HG03378 (cell line): ENCODE results near the gene ZNRF2.
A peak's percentile ranks its signal among the peaks of the same experiment; 100 is the strongest.
"Not testable (repeated sequence)": the region's sequence is repeated elsewhere in the genome, so short reads cannot be mapped to it uniquely, and the experiment has no call there.

Experiments
- ATAC-seq: cut with Tn5 transposase; IDR thresholded peaks from one replicate; pipeline ENCODE4 v1.9.1; 2021; ENCODE audit warnings: mild to moderate bottlenecking, moderate library complexity; ENCODE audit not compliant: unreplicated experiment

The ZNRF2 gene

DNA sequence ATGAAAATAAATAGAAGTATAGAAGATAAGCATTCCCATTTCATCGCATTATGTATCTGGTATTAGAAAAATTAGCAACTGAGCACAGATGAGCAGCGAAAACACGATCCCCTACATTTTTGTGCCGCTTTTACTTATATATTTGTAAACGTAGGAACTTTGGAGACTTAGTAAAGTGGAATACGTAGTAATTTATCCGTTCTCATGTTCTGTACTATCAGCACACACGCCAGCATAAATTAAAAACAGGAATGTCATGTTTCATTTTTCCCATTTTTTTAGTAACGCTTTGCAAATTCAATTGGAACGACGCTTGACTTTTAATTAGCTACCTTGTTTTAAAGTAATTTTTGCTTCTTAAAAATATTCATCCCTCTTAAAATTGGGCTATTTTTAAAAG is 2.4 kb downstream of the ZNRF2 start:
- ATAC-seq, result no peak

DNA sequence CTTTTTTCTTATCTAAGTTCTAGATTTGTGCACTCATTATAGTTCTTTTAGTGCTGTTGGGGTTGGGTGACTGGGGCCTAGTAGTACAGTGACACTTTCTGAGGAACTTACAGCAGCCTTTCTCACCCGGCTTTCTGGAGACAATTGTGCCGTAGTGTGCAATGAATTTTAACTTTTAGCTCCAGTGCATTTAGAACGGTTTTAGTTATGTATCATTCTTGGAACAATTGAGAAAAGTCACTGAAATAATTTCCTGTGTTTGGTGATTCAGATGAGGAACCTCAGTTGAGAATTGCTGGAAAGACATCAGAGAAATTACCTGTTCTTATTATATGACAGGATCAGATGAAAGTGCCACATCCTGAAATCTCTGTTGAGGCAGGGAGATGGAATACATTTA is 3.2 kb downstream of the ZNRF2 start:
- not testable (repeated sequence) for ATAC-seq

DNA sequence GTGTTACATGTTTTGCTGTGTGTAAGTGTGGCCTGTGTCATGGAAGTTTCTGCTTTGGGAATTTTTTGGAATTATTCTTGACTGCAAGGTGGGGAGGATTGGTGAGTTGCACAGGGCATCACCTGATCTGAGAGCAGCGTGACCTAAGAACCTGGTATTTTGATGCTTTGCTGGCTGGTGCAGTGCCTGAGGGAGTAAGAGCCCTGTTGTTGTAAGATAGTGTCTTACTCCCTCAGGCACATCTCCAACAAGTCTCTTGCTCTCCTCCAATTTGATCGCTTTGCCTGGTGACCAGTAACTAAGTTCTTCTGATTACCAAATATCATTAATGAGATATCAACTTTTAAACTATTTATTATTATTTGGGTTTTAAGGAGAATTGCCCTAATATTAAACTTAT is 5.2 kb downstream of the ZNRF2 start:
- not testable (repeated sequence) for ATAC-seq

DNA sequence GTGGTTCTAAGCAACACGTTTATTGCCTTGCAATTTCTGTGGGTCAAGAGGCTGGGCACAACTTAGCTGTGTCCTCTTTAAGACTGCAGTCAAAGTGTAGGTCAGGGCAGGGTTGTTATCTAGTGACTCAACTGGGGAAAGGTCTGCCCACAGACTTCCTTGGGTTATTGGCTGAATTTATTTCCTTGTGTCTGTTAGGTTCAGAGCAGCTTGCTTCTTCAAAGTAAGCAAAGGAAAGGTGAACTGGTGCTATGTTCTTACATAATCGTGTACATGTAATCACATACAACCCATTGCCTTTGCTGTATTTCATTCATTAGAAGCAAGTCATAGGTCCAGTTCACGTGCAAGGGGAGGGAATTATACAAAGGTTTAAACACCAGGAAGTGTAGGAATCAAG is 5.9 kb downstream of the ZNRF2 start:
- peak; percentile 55 for ATAC-seq

DNA sequence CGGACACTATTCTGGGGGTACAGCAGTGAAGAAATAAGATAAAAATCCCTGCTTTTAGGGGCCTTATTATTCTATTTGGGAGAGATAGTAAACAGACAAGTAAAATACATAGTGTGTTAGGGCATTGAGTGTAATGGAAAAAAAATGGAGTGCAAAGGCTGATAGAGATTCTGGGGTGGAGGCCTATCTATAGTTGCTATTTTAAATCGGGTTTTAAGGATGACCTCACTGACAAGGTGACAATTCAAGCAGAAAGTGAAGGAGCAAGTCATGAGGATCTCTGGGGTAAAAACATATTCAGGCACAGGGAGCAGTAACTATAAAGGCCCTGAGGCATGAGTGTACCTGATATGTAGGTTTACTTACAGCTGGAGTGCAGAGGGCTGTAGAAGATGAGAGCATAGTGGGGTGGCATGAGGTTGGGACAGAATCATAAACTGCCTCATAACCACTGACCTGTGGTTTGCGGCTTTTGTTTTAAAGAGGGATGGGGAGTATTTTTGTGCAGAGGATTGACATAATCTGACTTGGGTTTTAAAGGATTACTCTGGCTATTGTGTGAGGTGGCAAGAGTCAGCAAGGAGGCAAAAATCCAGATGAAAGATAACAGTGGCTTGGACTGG is 8.1 kb downstream of the ZNRF2 start:
- not testable (repeated sequence) for ATAC-seq

DNA sequence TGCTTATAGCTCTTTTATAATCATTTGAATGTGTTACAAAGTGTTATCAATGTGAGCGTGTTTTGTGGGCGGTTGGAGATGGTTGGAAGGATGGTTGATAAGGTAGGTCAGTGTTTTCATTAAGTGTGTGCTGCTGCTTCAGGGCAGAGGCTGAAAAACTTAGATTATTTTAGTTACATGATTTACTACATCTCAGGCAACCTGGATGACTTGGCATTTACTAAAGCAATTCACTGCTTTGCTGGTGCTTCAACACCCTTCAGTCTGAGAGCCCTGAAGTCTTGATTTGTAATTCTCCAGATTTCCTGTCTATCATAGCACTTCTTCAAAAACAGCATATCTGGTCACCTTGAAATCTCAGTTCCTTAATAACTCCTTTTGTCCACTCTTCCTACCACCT is 11.9 kb downstream of the ZNRF2 start:
- ATAC-seq, result not testable (repeated sequence)

DNA sequence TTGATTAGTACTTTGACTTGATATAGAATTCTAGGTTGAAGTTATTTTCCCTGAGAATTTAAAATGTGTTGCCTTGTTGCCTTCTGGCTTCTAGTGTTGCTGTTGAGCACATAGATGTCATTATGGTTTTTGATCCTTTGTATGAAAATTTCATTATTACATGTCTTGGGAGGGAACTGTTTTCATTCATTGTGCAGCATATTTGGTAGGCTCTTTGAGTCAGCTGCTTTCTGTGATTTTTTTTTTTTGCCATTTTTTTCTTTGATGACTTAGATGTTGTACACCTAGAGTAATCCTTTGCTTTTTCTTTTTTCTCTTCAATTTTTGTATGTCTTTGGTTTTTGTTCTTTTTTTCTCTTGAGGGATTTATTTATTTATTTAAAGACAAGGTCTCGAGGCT is 13.1 kb downstream of the ZNRF2 start:
- not testable (repeated sequence) for ATAC-seq

DNA sequence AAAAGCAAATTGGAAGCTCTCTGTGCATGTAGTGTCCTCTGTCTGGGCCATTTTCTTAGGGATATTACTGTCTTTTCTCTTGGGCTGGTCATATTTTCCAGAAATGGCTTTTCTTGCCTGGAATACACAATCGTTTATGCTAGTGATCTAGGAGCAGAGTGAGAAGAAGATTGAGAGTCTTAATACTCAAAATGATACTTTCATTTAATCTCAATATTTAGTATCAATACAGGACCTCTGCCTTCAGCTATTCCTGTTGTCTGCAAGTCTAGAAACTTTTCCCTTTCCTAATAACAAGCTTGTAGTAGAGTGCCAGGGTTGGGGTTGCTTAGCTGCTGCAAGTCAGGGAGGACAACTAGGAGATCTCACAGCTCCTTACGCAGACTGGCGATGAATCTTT is 14.0 kb downstream of the ZNRF2 start:
- ATAC-seq, result not testable (repeated sequence)

DNA sequence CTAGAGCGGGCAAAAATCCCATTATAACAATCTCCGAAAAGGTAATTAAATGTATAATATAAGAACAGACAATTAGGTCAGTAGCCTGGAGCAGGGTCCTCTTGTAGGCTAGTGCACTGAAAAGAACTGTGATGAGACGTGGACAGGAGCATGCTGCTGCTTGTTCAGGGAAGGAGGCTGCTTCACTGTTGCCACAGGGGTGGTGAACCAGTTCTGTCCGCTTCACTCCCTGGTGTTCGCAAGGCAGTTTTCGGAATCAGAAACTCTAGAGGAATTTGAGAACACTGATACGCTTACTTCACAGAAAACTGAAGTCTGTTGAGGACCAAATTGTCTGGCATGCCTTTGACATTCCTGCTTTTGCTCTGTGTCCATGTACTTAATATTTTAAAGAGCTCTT is 17.4 kb downstream of the ZNRF2 start:
- no peak for ATAC-seq

DNA sequence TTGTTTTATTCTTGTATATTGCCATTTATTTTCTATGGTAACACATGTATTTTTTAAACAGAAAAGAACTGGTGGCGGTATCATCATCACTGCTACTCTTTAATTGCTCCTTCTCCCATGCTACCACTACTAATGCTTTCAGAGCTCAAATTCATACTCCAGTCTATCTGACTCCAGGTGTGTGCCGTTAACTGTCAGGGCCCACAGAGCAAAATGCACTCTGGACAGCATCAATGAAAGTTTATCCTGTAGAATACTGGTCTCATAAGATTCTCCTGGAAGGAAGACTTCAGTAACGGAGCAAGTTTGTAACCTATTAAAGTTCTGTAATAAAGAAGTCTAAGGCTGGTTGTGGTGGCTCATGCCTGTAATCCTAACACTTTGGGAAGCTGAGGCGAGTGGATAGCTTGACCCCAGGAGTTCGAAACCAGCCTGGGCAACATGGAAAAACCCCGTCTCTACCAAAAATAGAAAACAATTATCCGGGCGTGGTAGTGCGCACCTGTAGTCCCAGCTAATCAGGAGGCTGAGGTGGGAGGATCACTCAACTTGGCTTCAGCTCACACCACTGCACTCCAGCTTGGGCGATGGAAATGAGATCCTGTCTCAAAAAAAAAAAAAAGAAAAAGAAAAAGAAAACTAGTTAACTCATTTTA is 18.4 kb downstream of the ZNRF2 start:
- no peak for ATAC-seq

DNA sequence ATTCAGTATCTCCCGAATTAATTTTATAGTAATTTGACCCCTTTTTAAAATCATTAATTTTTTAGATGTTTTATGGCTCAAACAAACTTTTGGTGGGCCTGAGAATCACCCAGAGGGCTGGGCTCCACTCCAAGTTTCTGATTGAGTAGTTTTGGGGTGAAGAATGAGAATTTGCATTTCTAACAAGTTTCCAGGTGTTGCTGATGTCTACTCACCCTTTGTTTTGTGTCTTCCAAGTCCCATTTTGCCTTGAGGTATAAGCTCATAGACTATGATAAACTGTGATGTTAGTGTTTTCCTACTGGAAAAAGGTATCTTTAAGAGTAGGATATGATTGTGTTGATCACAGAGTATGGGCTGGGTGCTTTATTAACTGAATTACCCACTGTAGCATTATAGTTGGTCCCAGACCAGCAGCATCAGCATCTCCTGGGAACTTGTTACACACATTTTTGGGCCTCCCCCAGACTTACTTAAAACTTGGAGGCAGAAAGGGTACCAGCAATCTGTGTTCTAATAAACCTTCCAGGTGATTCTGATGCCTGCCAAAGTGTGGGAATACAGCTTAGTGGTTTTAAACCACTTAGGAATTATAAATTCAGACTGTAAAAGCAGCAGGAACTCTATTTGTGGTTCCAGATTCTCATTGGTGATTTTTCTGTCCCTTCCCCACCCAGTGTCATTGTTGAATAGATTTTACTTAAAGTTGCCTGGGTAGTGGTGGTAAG is 19.1 kb downstream of the ZNRF2 start:
- ATAC-seq, result peak; percentile 75

DNA sequence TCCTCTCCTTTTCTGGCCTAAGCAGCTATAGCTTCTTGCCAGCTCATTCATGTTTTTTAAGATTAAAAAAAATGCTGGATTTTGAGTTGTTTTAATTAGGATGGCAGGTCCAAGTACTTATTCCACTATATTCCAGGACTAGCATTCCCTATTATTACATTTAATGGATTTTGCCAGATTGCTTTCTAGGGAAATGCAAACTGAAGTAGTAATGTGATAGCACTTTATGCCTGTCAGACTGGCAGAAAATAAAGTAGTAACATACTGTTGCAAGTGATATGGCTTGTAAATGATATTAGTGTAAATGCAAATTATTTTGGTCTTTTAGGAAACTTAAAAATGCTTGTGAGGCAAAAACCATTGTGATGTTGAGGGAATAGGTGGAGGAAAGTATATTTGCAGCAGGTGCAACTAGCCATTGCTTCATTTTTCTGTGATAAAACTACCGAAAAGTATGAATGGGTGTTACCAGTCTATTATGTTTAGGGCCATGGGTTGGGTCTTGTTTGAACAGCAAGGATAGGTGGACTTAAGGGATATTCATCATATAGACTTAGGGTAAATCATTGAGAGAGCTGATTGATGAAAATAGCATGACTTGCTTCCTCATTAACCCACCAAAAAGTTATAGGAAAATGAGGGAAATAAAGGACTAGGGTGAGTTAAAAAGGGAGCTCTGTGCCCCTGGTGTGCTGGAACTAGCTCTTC is 19.9 kb downstream of the ZNRF2 start:
- ATAC-seq, result no peak

DNA sequence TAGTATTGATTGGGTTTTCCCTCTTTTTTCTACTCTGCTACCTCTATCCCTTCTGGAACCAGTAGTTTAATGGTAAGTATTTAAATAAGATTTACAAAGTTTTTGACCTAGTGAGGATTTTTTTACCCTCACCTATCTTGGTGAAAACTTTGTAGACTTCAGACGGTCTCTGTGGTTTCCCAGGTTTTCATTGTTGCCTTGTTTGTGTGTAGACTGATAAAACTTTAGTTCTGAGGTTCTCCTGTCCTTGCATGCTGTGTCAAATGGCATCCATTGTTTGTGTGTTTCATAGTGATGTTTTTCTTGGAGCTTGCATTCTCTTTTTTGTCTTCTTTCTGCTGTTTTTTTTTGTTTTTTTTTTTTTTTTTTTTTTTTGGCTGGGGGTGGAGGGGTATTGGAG is 22.6 kb downstream of the ZNRF2 start:
- ATAC-seq, result no peak

DNA sequence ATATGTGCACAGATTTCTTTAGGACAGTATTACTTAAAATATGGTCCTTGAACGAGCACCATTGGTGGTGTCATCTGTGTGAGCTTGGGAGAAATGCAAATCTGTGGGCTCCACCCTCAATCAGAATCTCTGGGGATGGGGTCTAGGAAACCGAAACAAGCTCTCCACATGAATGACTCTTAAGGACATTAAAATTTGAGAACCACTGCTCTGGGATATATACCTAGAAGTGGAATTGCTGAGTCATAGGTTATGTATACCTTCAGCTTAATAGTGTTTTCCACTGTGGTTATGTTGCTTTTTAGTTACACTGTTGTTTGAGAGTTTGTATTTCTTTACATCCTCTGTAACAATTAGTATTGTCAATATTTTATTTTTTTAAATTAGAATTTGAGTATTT is 24.0 kb downstream of the ZNRF2 start:
- ATAC-seq, result peak; percentile 57

DNA sequence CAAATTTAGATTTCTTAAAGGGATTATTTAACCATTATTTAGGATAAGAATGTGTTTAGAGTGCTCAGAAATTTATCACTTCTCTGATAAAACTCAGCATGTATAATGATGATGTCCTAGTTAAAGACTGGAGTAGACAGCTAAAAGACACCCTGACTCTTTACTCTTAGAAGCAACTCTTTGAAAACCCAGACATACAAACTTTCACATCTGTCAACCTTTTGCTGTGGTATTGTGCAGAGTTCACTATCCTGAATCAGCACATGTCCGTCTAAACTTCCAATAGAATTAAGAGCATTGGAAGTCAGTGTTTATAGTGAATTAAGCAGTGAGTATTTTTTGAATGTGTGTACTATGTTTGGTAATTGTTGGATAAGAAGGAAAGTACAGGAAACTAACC is 24.9 kb downstream of the ZNRF2 start:
- no peak for ATAC-seq

DNA sequence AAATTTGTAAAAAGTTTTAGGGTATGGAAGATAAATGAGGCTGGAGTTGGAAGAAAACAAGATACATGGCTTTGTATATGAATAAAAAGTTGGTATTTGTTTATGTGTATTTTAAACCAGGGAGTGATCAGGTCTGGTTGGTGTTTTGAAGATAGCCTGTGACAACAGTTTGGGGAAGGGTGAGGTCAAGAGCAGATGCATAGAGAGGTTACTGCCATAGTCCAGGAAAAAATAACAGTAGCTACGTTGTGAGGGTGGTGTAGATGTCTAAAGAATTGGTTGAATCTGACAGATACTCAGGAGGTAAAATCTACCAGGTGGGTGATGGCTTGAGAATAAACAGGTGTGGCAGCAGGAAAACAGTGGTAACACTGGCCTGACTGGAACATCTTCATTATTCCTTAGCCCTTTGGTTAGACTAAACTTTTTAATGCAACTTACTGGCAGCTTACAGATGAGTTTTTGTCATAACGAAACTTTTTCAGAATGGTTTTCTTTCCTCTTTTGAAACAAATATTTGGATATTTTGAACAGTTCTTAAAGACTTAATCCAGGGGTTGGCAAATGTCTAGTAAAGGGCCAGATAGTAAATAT is 25.5 kb downstream of the ZNRF2 start:
- no peak for ATAC-seq

DNA sequence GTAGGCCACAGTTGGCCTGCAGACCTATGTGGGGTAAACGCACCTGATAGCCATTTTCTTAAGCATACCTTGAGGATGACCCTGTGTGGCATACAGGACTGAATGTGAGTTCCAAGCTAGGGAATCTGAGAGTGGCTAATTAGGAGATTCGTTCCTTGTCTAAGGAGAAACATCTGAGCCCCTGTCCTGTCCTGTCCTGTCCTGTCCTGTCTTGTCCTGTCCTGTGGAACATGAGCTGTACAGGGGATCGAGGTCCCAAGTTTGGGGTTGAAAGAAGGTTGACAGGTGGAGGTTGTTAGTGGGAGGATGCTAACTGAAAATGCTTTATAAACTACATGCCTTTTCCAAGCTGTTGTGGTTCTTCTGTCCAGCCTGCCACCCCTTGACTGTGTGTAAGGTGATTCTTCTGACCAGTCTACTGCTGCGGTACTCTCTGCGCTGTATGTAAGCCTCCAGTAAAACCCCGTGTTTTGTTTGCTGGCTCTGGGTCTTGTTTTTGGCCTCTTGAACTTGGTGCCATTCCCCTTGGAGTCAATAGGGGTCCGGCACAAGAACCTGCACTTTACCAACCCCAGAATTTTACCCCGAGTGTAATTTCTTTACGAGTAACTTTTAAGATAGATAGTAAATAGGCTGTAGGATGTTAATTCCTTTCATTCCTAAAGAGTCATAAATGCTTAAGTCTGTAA is 26.4 kb downstream of the ZNRF2 start:
- ATAC-seq, result no peak

DNA sequence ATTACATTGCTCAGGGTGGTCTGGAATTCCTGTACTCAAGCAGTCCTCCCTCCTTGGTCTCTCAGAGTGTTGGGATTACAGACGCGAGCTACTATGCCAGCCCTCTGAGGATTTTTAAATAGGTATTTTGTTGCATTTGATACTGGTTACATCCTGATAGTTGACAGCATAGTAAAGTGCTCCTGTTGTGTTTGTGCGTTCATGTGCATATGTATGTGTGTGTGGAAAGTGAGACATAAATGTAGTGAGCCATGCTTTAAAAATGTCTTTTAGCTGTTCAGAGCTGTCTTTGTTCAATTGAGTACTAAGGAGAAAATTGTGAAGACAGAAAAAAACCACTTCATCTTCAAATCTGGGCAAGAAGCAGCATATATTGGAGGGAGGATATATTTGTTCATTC is 27.8 kb downstream of the ZNRF2 start:
- no peak for ATAC-seq

DNA sequence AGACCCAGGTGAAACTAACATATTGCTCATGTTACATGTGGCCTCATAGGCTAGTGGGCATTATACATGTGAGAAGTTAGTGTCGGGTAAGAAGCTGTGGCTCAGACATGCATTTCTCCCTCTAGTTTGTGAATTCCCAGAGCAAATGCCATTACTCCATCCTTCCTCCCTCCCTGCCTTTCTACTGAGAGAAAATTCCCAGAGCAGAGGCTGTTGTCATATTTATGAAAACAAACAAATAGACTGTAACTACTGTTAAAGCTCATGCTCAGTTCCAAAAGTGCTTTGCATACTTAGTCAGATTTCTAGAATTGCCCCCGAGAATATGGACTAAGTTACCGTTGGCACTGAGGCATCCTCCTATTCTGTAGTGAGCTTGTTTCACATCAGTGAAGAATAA is 29.0 kb downstream of the ZNRF2 start:
- no peak for ATAC-seq

DNA sequence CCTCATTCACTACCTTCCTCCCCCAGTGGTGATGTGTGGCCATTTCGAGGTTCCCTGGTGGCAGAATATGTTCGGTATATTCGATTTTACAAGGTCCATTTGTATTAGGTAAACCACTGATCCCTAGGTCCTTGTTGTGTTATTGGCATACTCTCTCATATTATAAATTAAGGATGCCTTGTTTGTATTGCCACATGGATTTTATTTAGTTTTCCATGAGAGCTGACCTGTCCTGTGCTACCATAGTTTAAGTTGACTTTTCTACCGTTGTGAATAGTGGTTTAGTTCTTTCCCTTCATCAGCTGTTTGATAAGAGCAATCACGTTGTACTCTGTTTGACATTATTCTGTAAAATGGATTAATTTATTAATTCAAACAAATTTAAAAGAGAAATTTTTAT is 29.4 kb downstream of the ZNRF2 start:
- no peak for ATAC-seq

DNA sequence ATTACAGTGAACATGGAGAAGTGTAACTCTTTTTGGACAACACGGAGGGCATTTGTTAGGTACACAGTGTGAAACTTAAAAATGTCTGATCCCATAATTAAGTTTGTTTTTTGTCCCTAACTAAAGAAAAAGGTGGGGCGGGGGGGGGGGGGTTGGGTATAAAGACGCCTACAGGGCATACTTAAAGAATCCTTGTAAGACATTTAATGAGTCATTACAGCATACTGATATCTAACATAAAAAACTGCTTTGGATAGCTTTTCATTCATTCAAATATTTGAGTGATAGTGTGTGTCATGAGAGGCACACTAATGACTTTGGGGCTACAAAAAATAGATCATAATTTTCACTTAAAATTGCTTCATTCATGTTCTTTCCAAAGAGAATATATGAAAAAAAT is 31.2 kb downstream of the ZNRF2 start:
- no peak for ATAC-seq
